ENCODE measurements around the gene PON2.

DNA sequence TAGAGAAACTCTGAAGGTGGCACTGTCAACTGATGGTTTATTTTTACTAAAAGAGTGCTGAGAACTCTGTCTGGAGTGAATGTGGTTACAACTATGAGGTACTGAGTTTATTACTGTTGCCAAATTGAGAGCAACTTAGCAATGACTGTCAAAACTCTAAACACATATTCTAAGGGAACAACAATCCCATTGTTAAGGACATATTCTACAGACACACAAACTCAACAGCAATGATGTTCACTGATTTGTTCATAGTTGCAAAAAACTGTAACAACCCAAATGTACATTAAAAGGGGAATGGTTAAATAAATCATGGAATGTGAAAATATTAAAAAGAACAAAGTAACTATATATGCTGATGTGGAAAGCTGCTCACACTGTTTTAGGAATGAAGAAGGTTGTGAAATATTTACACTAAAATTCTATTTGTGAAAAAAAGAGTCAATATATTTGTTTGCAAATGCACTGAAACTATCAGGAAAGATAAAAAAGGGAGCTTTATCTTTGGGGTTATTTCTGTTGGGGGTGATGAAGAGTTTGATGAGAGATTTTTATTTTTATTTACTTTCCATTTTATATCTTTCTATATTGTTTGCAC is 12.9 kb downstream of the PON2 start:
- TF ChIP-seq CTBP1 (IDR thresholded peaks at IDR 0.05; ENCODE audit: borderline replicate concordance) (no peak), FOXA1 (IDR thresholded peaks at IDR 0.05) (no peak), ZNF384 (IDR thresholded peaks at IDR 0.05) (no peak), TARDBP (IDR thresholded peaks at IDR 0.05) (no peak), SP1 (IDR thresholded peaks at IDR 0.05) (no peak)

Measured in HEK293T (cell line).